HG02610 (cell line): ENCODE measurements around the gene ANAPC13.

ENCODE experiments used
- ATAC-seq: cut with Tn5 transposase; IDR thresholded peaks from one replicate; pipeline ENCODE4 v1.9.1; 2021; ENCODE audit warnings: mild to moderate bottlenecking, moderate library complexity; ENCODE audit not compliant: unreplicated experiment

ANAPC13 gene

DNA sequence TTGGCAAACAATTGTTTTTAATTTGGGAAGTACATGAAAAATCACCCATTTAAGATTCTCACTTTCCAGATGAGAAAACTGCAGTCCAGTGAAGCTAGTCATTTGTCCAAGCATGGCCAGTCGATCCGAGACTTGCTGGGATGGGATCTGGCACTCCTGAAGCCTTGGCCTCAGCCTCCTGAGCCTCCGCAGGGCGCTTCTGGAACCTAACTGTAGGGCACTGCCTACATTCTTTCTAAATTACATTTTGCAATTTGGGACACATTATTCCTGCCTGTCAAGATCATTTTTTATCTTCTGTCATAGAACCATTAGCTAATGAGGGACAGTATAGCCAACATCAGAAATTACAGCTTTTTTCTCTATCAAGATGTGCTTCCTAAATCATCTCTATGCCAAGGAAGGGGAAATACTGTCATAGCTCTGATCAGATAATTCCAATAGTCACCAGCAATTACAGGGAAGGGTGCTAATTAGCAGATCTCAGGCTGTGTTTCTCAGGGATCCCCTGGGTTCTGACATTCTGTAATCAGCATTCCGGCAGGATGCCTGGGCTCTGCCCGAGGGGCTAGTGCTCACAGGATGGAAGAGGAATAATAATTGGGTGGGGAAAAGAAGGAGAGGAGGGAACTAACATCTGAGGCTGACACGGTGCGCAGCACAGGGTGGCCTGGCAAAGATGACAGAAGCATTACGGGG is 28.3 kb downstream of the ANAPC13 start:
- no peak for ATAC-seq

DNA sequence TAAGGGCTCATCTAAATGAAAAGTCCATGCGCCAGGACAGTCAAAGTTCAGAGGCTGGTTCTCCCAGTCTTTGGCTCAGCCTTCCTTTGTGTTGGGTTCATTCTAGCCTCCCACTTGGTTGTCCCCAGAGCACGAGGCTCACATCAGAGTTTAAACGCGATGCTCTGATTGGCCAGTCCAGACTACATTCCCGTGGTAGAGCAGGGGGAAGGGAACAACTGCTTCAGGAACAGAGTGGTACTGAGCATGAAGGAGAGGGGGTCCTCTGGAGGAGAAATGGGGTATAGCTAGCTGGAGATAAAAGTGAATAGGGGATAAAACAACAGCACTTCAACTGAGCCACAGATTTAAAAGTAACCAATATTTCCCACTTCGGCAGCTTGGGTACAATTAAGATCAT is 32.2 kb downstream of the ANAPC13 start:
- ATAC-seq = no peak

DNA sequence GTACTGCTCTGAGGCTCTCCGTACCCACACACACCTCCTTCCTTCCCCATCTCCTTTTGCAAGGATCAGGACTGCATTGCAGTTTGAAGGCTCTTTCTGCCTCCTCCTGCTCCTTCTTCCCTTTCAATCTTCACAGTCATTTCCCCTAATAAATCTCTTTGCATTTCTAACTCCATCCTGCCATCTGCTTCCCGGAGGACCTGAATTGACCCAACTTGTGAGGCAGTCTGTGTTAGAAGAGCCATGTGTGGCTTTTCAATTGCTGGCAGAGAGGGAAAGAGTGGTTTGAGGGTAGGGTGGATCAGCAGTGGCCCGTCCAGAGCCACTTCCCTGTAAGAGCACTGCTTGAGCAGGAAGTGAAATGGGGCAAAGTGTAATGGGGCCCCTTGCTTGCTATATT is 35.8 kb downstream of the ANAPC13 start:
- no peak for ATAC-seq

DNA sequence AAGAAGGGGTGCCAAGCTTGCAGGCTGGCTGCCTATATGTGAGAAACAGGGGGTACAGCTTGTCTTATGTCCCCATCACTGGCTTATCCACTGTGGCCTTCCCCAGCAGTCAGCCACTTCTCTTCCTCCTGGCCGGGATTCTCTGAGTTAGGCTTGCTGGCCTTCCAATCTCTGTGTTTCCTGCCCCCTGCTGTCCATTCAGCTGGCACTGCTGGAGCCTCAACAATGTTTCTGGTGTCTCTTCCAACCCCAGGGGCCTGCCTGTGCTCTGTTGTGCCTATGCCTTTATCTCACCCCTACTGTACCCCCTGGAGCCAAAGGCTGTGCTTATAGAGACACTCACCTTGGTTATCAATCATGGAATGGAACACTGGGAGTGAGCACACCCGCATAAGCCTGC is 36.5 kb downstream of the ANAPC13 start:
- no peak for ATAC-seq

DNA sequence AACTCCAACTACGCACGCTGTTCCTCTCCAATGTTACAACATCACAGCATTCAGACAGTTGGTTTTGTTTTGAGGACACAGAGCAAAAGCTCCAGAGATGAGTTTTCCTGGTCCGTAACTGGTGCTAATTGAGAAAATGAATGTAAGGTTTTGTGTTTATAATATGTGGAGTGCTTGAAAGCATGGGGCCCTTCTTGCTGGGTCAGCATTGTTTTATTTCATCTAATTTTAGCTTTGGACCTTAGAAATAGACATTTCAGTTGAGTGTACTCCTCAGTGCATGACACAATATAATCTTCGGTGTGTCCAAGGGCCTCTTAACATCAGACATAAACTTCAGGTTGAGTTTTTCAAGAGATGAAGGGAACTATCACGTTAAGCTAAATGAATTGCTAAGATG is 37.1 kb downstream of the ANAPC13 start:
- ATAC-seq = no peak

DNA sequence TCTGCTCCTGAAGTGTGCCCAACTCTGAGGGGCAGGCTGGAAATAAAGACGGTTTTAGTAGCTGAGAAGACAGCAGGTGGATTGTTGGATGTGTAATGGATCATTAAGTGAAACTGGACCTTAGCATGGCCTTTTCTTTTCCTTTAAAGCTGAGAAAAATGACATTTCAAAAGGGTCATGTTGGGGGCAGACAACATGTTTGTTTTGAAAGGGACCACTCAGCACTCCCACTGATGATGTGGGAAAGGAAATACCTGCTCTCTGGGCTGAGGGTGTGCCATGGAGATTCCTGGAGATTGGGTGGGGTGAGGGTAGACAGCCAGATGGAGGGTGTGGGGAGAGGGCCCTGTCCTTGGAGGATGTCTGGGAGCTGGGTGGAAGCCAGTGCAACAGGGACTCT is 38.4 kb downstream of the ANAPC13 start:
- ATAC-seq = no peak

DNA sequence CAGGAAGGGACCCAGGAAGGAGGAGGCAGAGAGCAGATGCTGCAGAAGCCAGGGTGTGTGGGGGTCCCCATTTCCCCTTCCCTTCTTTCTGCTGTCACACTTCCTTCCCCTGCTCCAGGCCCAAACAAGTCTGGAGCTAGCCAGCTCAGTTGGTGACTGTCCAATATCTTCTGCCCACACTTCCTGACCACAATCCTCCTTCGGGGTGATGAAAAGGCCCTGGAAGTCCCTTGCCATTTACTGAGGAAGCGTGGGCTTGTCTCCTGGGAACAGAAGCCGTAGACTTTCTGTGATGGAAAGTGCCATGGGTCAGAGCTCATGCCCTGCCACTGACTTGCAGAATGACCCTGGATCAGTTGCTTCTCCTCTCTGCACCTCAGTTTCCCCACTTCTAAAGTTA is 39.0 kb downstream of the ANAPC13 start:
- no peak for ATAC-seq

DNA sequence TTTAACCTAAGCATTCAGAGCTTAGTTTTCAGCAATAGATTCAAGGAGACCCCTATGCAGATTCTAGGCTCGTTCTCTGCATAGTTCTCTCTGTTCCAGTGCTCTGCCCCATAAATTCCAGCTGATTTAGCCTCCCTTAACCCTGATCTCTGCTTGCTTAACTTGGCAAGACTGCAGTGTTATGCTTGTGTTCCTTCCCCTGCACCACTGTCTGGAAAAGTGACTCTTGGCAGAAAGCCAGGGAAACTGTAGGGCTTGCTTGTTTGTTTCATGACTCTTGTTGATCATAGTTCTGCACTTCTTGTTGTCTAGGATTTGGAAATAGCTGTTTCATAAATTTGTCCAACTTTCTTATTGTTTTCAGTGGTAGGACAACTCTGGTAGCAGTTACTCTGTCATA is 40.1 kb downstream of the ANAPC13 start:
- no peak for ATAC-seq

DNA sequence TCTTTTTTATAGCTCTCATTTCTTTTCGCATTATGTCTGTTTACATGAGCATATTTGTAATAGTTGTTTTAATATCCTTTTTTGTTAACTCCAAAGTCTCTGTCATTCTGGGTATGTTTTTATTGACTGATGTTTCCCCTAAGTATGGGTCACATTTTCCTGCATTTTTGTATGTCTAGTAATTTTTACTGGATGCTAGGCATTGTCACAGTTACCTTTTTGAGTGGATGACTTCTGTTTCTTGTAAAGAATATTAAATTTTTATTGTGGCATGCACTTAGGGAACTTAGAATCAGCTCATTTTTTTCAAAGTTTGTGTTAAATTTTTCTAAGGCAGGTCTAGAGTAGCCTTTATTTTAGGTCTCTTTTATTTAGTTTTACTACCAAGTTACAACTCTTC is 40.7 kb downstream of the ANAPC13 start:
- ATAC-seq = no peak

DNA sequence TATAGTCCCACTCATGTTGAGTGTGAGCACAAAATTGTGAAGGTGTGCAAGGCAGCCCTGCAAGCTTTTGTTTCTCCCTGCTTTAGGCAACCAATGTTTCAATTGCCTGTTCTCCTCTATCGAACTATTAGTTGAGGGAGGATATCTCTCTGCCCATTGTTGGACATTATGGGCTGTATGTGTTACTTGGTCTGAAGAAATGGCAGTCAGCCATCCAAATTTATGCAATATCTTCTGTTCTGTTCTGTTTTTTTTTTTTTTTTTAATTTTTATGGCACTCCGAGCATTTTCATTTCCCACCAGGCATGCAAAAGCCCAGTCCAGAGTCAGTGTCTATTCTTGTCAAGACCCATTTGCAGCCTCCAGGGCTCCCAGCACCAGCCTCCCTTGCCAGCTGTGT is 44.0 kb downstream of the ANAPC13 start:
- ATAC-seq = no peak

DNA sequence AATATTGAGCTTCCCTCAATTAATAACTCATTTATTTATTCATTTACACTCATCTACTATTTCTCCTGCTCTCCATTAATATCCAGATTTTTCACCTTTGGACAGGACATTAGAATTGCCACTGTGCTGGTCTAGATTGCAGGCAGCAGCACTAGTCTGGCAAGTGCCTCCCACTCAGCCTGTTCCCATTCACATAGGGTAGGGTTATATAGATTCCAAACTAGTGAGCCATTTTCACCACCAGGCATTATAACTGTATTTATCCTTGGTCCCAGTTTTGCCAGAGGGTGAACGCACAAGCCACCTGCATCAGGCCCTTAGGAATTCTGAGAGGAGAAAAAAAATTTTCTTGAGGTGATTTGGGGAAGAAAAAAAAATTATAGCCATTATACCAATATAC is 44.5 kb downstream of the ANAPC13 start:
- ATAC-seq = no peak

DNA sequence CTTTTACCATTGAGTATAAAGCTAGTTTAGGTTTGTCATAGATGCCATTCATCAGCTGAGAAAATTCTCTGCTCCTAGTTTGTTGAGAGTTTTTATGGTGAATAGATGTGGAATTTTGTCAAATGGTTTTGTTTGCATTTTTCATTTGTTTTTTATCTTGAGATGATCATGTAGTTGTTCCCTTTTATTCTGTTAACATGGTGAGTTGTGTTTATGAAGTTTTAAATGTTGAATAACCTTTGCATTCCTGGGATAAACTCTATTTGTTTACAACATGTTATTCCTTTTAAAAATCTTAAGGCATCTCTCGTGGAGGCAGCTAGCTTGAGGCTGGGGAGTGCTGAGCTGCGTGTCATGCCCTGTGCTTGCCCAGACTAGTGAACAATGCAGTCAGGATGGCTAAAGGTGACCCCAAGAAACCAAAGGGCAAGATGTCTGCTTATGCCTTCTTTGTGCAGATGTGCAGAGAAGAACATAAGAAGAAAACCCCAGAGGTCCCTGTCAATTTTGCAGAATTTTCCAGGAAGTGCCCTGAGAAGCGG is 48.5 kb downstream of the ANAPC13 start:
- ATAC-seq = no peak

DNA sequence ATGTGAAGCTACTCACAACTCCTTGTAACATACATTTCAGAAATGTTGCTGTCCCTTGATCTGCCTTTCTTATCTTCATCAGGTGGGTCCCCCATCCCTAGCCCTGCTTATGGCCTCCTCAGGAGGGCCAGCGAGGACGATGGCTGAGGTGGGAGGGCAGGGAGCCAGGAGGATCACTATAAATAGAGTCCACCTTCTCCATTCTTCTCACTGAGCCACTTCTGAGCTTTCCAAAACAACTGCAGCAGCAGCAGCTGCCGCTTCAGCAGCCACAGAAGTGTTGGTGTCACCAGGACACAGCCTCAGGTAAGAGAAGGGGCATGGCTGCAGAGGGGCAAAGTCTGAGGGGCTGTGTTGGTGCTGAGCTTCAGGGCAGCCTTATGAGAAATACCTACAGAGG is 53.5 kb downstream of the ANAPC13 start:
- ATAC-seq = no peak

DNA sequence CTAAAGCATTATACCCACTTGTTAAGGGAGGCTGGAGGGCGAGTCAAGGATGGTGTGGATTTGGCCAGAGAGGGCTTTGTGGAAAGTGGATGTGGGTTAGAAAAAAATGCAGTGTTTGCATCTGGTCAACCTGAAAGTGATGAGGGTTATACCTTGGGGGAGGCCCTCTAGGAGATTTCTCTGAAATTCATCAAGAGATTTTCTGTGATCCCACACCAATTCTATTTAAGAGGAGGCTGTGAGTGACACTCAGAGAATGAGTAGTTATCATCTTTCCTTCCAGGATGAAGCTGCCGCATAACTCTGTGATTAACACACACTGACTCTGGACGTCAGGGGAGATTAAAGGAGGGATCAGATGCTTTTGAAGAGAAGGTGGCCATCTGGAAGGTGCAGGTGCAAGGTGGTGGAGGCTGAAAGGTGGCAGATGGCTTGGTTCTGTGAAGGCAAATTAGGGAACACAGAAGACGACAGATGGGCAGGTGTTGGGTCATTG is 54.8 kb downstream of the ANAPC13 start:
- ATAC-seq = peak; percentile 49

DNA sequence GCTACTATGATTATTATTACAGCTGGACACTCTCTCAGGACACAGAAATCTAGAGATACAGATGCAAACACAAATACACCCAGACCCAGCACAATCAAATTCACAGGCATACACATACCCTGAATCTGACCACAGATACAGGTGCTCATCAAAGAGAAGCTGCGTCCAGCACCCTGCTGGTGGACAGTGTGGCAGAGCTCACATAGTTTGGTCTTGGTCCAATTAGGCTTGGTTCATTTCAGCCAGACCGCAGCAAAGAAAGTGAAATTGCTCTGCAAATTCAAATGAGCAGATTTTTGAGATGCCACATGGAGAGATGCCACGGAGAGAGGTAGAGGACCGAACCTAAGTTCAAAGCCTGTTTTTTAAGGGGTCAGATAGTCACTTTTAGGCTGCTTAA is 55.6 kb downstream of the ANAPC13 start:
- no peak for ATAC-seq

DNA sequence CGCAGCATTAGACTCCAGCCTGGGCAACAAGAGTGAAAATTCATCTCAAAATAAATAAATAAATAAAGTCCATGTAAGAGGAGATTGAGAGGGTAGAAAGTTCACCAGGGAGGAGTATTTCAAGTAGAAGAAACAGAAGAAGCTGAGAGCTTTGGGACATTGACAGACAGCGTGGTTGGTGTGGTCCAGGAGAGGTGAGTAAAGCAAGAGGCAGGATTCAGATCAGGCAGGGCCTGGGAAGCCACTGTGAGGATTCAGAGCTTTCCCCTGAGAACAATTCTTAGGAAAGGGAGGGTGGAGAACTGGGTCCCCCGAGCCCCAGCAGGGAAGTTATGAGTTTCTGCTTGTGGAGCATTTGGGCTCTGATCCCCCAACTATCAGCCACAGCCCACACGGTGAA is 57.4 kb downstream of the ANAPC13 start:
- no peak for ATAC-seq
